Myocyte (in vitro differentiated cells): ENCODE results near the gene ABCC6. TPM values are rescaled to one million over a fixed set of nuclear protein-coding genes. Genes with fewer than 3 reads are reported as not detected.
A peak's percentile ranks its signal among the peaks of the same experiment; 100 is the strongest.
"Not testable (repeated sequence)": the region's sequence is repeated elsewhere in the genome, so short reads cannot be mapped to it uniquely, and the experiment has no call there.

Source experiments
- DNase-seq: peaks from one replicate; pipeline ENCODE4 v3.0.0-alpha.2; 2012; ENCODE audit warnings: low read depth
- total RNA-seq: library from RNA; depleted of rRNA; stranded (reverse); fragments of >200 nt; gene quantifications from 2 replicates; pipeline ENCODE4 v1.2.3, GENCODE V29; 2014

The ABCC6 gene
- total RNA-seq, 1 donor from 2014 or later: 0.43 TPM

GRCh38 chr16:16161840-16162239, 61.5 kb downstream of the ABCC6 start:
- not testable (repeated sequence) for DNase-seq

GRCh38 chr16:16161319-16161718, 62.0 kb downstream of the ABCC6 start:
- no peak for DNase-seq

GRCh38 chr16:16159662-16160061, 63.6 kb downstream of the ABCC6 start:
- no peak for DNase-seq

DNA sequence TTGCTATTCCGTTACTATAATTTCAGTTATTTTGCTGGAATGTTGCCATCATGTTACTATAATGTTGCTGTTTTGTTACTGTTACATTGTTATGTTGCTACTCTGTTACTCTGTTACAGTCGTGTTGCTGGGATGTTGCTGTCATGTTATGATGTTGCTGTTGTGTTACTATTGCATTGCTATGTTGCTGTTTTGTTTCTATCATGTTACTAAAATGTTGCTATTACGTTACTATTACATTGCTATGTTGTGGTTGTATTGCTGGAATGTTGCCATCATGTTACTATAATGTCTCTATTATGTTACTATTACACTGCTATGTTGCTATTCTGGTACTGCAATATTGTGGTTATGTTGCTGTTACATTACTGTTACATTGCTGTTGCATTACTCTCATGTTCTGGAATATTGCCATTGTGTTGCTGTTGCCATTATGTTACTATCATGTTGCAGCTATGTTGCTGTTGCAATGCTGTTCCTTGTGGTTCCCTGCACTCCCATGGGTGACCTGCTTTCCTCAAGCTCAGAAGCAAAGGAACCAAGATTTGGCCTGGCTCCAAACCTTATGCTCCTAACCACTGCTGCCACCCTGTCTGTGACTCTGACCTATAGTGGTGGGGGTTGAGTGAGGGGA, 64.4 kb downstream of the ABCC6 start:
- no peak for DNase-seq

DNA sequence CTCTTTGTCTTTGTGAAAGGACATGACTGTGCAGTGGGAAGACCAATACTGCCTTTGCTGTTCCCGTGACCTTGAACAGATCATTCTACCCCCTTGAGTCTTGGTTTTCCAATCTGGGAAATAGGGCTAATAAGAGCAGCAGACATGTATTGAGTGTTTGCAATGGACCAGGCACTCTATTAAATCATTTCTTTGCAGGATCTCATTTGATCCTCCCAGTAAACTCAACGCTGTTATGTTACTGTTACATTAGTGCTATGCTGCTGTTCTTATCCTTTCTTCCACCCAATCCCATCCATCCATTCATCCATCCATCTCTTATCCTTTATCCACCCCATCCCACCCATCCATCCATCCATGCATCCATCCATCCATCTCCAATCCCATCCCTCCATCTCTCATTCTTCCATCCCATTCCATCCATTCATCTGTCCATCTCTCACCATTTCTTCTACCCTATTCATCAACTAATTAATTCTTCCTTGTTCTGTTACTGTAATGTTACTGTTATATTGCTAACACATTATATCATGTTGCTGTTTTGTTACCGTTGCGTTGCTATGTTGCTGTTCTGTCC, 65.1 kb downstream of the ABCC6 start:
- no peak for DNase-seq

- DNase-seq: no peak
These were observed 66.1 kb downstream of the ABCC6 start for GRCh38 chr16:16157166-16157565.

- no peak for DNase-seq
These were observed 68.1 kb downstream of the ABCC6 start for GRCh38 chr16:16155234-16155633.

DNA sequence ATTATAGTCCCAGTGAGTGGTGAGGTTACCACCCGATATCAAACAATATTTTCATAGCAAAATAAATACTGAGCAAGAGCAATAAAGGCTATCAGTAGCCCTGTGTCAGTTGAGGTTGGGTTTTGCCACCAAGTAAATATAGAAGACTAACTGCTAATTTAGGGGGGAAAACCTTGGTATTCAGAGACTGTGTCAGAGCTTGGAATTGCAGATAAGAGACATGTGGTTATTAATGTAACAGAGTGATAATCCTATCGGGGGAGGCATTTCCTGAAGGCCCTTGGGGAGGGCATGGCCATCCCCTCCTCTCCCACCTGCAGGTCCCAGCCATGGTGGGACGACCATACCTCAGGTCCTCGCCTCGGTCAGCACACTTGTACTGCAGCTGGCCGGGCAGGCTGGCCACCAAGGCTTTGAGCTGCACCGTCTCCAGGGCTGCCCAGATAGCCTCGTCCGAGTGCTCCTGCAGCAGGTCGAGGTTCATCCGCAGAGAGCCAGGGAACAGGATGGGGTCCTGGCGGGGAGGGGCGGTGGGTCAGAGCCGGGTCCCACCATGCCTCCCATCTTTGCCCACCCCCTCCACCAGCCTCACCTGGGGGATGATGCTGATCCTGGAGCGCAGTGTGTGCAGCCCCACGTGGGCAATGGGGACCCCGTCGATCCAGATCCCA, 68.9 kb downstream of the ABCC6 start:
- no peak for DNase-seq

DNA sequence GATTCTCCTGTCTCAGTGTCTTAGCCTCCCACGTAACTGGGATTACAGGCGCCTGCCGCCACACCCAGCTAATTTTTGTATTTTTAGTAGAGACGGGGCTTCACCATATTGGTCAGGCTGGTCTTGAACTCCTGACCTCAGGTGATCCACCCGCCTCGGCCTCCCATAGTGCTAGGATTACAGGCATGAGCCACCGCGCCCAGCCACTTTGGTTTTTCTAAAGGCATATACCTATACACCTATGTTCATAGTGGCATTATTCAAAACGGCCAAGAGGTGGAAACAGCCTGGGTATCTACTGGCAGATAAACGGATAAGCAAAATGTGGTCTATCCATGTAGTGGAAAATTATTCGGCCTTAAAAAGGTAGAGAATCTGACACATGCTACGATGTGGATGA, 70.3 kb downstream of the ABCC6 start:
- not testable (repeated sequence) for DNase-seq

- no peak for DNase-seq
These were observed 72.0 kb downstream of the ABCC6 start for GRCh38 chr16:16151315-16151714.

GRCh38 chr16:16150878-16151152, 72.5 kb downstream of the ABCC6 start:
- no peak for DNase-seq

DNA sequence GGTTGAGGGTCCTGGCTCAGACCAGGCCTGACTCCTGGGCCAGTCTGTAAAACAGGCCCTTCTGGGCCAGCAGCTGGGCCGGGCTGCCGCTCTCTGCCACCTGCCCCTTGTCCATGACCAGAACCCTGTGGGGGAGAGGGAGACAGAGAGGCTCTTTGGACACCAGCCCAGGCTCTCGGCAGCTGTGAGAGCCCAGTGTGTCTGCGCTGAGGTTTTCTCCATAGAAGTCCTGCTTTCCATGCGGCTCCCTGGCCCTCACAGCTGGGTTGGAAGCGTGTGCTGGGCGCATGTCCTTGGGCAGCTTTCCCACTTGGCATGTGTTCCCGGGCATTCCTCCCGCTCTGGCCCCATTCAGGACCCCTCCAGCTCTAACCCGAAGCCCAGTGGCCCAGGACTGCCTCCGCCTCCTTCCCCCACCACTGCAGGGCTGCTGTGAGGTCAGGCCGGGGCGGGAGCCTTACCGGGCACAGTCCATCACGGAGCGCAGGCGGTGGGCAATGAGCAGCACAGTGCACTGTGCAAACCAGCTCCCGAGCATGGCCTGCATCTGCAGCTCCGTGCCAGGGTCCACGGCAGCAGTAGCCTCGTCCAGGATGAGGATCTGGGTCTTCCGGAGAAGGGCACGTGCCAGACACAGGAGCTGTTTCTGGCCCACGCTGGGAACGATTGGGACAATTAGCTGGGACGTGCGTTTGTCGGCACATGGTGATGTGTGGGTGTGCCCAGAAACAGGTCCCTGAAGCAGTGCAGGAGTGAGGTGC, 73.0 kb downstream of the ABCC6 start:
- peak; percentile 97 for DNase-seq

DNA sequence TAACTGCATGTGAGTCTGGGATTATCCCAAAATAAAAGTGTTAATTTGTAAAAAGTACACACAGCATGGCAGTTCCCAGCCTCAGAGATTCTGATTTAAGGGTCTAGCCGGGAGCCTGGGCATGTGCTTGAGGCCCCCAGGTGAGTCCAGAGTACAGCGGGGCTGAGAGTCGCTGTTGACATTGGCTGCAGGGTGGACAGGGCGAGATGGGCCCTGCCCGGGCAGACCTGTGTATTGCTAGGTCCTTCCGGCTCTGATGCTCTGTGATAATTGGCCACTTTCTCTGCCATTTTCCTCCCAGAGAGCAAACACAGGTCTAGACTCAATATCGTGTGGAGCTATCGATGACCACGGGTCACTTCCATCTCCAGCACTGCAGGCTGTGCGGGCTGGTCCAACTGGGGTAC, 73.6 kb downstream of the ABCC6 start:
- DNase-seq: no peak

DNA sequence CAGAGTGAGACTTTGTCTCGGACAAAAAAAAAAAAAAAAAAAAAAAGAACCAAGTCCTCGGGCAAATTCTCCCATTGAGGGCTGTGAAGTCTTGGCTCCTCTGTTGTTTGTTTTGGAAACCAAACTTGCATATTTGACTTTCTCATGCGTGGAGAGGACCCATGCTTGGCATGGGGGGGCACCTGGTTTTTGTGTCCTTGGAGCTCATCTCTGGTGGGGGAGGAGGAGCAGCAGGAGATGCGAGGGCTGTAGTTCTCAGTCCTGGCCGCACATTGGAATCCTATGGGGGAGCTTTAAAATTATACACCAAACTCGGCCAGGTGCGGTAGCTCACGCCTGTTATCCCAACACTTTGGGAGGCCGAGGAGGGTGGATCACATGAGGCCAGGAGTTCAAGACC, 74.5 kb downstream of the ABCC6 start:
- DNase-seq: no peak

DNA sequence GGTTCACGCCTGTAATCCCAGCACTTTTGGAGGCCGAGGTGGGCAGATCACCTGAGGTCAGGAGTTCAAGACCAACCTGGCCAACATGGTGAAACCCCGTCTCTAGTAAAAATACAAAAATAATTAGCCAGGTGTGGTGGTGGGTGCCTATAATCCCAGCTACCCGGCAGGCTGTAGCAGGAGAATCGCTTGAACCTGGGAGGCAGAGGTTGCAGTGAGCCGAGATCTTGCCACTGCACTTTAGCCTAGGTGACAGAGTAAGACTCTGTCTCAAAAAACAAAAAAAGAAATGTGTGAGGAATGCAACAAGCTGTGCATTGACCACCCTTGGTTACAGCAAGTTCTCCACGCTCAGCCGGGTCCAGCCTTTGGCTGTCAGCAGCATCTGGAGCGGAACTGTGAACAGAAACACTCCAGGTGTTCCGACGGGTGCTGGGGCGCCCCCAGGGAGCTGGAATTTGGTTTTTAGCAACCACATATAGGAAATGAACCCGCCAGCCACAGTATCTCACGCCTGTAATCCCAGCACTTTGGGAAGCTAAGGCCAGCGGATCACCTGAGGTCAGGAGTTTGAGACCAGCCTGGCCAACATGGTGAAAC, 75.2 kb downstream of the ABCC6 start:
- DNase-seq: not testable (repeated sequence)

DNA sequence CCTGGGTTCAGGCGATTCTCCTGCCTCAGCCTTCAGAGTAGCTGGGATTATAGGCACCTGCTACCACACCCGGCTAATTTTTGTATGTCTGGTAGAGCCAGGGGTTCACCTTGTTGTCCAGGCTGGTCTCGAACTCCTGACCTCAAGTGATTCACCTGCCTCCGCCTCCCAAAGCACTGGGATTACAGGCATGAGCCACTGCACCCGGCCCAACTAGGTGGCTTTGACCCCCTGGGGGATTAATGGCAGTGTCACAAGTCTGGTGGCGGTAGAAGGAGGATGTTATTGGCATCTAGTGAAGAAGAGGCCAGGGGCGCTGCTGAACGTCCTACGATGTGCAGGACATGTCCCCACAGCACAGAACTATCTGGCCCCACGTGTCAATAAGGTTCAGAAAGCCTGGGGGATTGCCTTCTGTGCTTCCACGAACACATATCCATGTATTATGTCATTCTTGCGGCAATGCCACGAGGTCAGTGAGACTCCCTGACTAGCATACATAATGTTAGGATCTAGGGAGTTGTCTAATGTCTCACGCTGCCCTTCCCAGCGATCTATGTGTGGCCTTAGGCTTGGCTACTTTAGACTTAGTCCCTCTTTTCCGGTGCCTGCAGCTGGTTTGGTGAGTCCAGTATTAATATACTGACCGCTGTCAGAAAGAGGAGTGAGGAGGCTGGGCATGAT, 75.8 kb downstream of the ABCC6 start:
- no peak for DNase-seq

DNA sequence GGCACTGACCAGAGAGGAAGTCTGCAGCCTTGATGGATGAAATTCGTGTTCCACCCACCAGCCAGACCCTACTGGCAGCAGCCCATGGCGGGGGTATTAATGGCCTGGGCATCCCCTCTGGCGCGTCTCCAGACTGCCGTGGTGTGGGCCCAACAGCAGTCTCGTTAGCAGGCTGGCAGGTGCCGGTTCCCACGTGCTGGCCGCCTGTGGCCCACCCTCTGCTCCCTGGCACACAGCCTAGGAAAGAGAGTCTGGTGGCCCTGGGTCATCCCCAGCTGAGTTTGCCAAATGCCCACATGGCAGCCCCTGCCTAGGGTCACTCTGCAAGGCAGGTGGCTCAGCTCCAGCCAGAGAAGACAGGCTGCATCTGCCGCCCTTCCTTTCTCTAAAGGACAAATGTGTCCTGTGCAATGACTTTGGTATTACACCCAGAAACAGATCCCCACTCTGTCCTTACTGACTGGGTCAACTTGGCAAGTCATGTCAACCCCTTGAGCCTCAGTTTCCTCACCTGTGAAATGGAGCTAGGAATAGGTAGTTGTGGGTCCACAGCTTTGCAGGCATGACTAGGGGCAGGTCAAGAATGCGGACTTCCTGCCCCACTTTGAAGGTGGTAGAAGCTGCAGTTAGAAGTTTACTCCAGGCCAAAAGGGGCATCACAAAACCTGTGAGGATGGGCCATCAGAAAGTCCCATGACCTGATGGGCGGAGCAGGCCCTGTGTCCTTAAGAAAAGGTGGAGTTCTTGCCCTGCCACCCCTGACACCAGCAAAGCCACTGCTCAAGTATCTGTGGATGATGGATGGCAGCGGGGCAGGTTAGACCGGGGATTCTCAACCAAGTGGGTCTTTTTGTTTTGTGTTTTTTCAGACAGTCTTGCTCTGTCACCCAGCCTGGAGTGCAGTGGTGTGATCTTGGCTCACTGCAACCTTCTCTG, 76.6 kb downstream of the ABCC6 start:
- peak; percentile 89 for DNase-seq

DNA sequence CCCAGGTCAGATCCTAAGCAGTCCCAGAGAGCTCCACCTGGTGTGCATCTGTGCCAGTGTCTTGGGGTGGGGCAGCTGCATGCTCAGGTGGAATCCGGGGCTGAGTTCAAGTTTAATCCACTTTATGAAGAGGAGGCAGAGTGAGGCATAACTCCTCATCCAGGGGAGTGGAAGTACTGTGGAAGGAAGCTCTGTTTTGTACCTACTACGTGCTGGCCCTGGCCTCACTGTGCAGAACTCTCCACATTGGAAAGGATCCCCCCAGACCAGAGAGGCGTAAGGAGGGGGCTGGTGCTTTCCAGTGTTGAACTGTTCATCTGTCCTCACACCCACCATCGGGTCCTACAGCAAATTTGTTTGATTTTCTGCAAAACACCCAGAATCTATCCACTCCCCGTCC, 78.0 kb downstream of the ABCC6 start:
- DNase-seq: no peak

GRCh38 chr16:16144416-16144815, 78.9 kb downstream of the ABCC6 start:
- DNase-seq: peak; percentile 33

DNA sequence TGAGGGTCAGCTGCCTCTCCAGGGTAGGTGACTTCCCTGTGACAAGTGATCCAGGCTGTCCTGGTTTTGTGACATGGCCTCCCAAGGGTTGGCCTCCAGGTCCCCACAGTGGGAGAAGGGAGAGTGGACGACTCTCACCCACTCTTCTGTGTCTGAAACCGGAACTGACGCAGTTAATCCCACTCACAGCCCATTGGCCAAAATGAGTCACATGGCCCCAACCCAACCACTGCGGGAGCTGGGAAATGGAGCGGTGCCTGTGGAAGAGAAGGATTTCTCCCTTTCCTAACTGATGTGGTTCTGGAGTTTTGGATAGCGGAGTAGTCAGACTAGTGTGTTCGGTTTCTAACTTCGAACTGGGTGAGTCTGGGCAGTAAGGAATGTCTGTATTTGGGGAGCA, 79.4 kb downstream of the ABCC6 start:
- DNase-seq: no peak
